ENCODE results near the gene LAMC3.
A peak's percentile ranks its signal among the peaks of the same experiment; 100 is the strongest.

The LAMC3 gene

GRCh38 chr9:131125288-131126058 lies 116.5 kb downstream of the LAMC3 start, which contains the start of gene NUP214:
NUP214 (plus strand) TSS chr9:131125586; CDS start chr9:131125705, 119 bp downstream.
- Histone ChIP-seq H3K79me2 (ENCODE audit: insufficient read depth, low read depth) (peaks cover 20% of the 10 kb centered on the region), H3K4me1 (ENCODE audit: low read depth, poor library complexity, severe bottlenecking) (peaks cover 17% of the 10 kb centered on the region), H3K27ac (peak within 1 kb of the TSS; percentile 42; the same call in 1 of the 2 replicates), H4K20me1 (ENCODE audit: insufficient read depth) (no peaks in the 10 kb centered on the region), H3K27me3 (ENCODE audit: insufficient read depth, low read depth) (no peaks in the 10 kb centered on the region), H3K9ac (peak within 1 kb of the TSS; percentile 64; the same call in 1 of the 2 replicates), H3K36me3 (ENCODE audit: insufficient read depth) (peaks cover 3% of the 10 kb centered on the region; the same call in 1 of the 2 replicates), H2AFZ (ENCODE audit: low read depth) (peak within 1 kb of the TSS; percentile 62), H3K4me3 (IDR thresholded peaks at IDR 0.05; ENCODE audit: insufficient read depth, low read depth, low read length) (no peak within 1 kb of the TSS), H3K4me2 (peak within 1 kb of the TSS; percentile 95)
- TF ChIP-seq, protein P1, sequence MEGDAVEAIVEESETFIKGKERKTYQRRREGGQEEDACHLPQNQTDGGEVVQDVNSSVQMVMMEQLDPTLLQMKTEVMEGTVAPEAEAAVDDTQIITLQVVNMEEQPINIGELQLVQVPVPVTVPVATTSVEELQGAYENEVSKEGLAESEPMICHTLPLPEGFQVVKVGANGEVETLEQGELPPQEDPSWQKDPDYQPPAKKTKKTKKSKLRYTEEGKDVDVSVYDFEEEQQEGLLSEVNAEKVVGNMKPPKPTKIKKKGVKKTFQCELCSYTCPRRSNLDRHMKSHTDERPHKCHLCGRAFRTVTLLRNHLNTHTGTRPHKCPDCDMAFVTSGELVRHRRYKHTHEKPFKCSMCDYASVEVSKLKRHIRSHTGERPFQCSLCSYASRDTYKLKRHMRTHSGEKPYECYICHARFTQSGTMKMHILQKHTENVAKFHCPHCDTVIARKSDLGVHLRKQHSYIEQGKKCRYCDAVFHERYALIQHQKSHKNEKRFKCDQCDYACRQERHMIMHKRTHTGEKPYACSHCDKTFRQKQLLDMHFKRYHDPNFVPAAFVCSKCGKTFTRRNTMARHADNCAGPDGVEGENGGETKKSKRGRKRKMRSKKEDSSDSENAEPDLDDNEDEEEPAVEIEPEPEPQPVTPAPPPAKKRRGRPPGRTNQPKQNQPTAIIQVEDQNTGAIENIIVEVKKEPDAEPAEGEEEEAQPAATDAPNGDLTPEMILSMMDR (conservative IDR thresholded peaks at IDR 0.05; ENCODE audit: low read depth, low read length), result no peak

DNA sequence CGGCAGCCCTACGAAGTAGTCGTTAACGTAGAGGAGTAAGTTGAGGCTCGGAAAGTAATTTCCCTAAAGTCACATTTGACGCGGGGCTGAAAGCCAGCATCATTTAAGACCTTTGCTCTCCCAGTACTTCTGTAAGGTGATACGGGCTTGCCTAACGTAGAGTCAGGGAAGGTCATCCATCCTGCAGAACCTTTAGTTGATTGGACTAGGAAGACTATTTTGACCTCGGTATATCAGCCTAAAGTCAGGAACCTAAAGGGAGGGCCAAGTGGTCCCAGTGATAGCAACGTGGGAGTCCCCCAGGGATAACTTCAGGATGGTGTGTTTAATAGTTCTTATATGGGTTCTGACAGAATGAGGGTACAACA lies 117.1 kb downstream of the LAMC3 start:
- H2AFZ ChIP-seq (ENCODE audit: low read depth), result peak overlapping the region; percentile 53
- H3K9ac ChIP-seq, result peak overlapping the region; percentile 64; the same call in 1 of the 2 replicates
- H3K4me2 ChIP-seq, result peak overlapping the region; percentile 95
- TF ChIP-seq, protein P1 (conservative IDR thresholded peaks at IDR 0.05; ENCODE audit: low read depth, low read length), result no peak
- H3K27ac ChIP-seq, result peak overlapping the region; percentile 4; the same call in 1 of the 2 replicates
- peaks cover 17% of the 10 kb centered on the region for H3K4me1 ChIP-seq (ENCODE audit: low read depth, poor library complexity, severe bottlenecking)
- peaks cover 3% of the 10 kb centered on the region; the same call in 1 of the 2 replicates for H3K36me3 ChIP-seq (ENCODE audit: insufficient read depth)
- no peak overlapping the region for H3K4me3 ChIP-seq (IDR thresholded peaks at IDR 0.05; ENCODE audit: insufficient read depth, low read depth, low read length)
- peaks cover 20% of the 10 kb centered on the region for H3K79me2 ChIP-seq (ENCODE audit: insufficient read depth, low read depth)
- H3K27me3 ChIP-seq (ENCODE audit: insufficient read depth, low read depth), result no peaks in the 10 kb centered on the region
- no peaks in the 10 kb centered on the region for H4K20me1 ChIP-seq (ENCODE audit: insufficient read depth)

DNA sequence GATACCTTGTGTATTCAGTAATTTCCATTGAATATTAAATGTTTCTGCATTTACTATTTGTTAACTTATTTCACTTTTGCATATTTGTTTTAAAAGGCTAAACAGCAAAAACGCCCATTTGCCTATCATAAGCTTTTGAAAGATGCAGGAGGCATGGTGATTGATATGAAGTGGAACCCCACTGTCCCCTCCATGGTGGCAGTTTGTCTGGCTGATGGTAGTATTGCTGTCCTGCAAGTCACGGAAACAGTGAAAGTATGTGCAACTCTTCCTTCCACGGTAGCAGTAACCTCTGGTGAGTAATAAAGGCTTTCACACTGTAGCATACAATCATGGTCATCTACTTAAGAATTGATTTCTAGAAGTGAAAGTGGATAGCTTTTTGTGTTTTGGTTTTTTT lies 120.2 kb downstream of the LAMC3 start:
- Histone ChIP-seq H3K4me2 (no peak overlapping the region), H3K36me3 (ENCODE audit: insufficient read depth) (peaks cover 6% of the 10 kb centered on the region; the same call in 1 of the 2 replicates)

GRCh38 chr9:131138676-131139075 lies 129.7 kb downstream of the LAMC3 start:
- Histone ChIP-seq H3K4me3 (IDR thresholded peaks at IDR 0.05; ENCODE audit: insufficient read depth, low read depth, low read length) (no peak overlapping the region), H3K79me2 (ENCODE audit: insufficient read depth, low read depth) (no peaks in the 10 kb centered on the region), H4K20me1 (ENCODE audit: insufficient read depth) (no peaks in the 10 kb centered on the region), H3K36me3 (ENCODE audit: insufficient read depth) (peaks cover 9% of the 10 kb centered on the region; the same call in 1 of the 2 replicates), H3K9ac (no peak overlapping the region), H3K4me2 (no peak overlapping the region), H3K27ac (no peak overlapping the region), H3K4me1 (ENCODE audit: low read depth, poor library complexity, severe bottlenecking) (no peaks in the 10 kb centered on the region), H2AFZ (ENCODE audit: low read depth) (no peak overlapping the region), H3K27me3 (ENCODE audit: insufficient read depth, low read depth) (no peaks in the 10 kb centered on the region)
- TF ChIP-seq, protein P1 (conservative IDR thresholded peaks at IDR 0.05; ENCODE audit: low read depth, low read length), result no peak

More for the DNA sequence above, 120.2 kb downstream of the LAMC3 start:
- Histone ChIP-seq H3K79me2 (ENCODE audit: insufficient read depth, low read depth) (peaks cover 20% of the 10 kb centered on the region), H4K20me1 (ENCODE audit: insufficient read depth) (no peaks in the 10 kb centered on the region), H3K27me3 (ENCODE audit: insufficient read depth, low read depth) (no peaks in the 10 kb centered on the region), H2AFZ (ENCODE audit: low read depth) (no peak overlapping the region), H3K4me3 (IDR thresholded peaks at IDR 0.05; ENCODE audit: insufficient read depth, low read depth, low read length) (no peak overlapping the region), H3K4me1 (ENCODE audit: low read depth, poor library complexity, severe bottlenecking) (peaks cover 17% of the 10 kb centered on the region), H3K9ac (no peak overlapping the region), H3K27ac (no peak overlapping the region)
- TF ChIP-seq, protein P1 (conservative IDR thresholded peaks at IDR 0.05; ENCODE audit: low read depth, low read length), result no peak

Measured in KMS-11 (cell line).